Stimulated activated CD4-positive, alpha-beta T cell treated with anti-CD3 and anti-CD28 coated beads, Interleukin-2, amount 100 ng/mL, for 24 hours (primary cell): ENCODE measurements around the gene FOXI3.

Experiments
- DNase-seq, 2 donors: peaks; one replicate each; pipeline ENCODE4 v3.0.0-alpha.2; 2020

FOXI3 gene

GRCh38 chr2:88452565-88452905, at the start of gene FOXI3:
Gene FOXI3, minus strand, starts transcription at chr2:88452693. Its CDS starts 158 bp downstream, at chr2:88452535.
- DNase-seq, result peak in 1 of 2 donors; percentile 31

GRCh38 chr2:88500691-88501090, 48.2 kb upstream of the FOXI3 start:
- DNase-seq, result no peak

- no peak for DNase-seq
Measured at GRCh38 chr2:88499204-88499603, 46.7 kb upstream of the FOXI3 start.

- DNase-seq, result no peak
Measured at GRCh38 chr2:88493481-88493880, 41.0 kb upstream of the FOXI3 start.

- no peak for DNase-seq
Measured at GRCh38 chr2:88492002-88492401, 39.5 kb upstream of the FOXI3 start.

GRCh38 chr2:88489181-88489580, 36.7 kb upstream of the FOXI3 start:
- no peak for DNase-seq

- no peak for DNase-seq
Measured at GRCh38 chr2:88483200-88483599, 30.7 kb upstream of the FOXI3 start.

- no peak for DNase-seq
Measured at GRCh38 chr2:88481691-88482336, 29.3 kb upstream of the FOXI3 start.

- no peak for DNase-seq
Measured at GRCh38 chr2:88472811-88473210, 20.3 kb upstream of the FOXI3 start.

- DNase-seq, result no peak
Measured at GRCh38 chr2:88471083-88471942, 18.8 kb upstream of the FOXI3 start.

GRCh38 chr2:88469202-88470114, 17.0 kb upstream of the FOXI3 start:
- DNase-seq, result no peak

- DNase-seq, result no peak
Measured at GRCh38 chr2:88464153-88464552, 11.7 kb upstream of the FOXI3 start.

- no peak for DNase-seq
Measured at GRCh38 chr2:88458633-88459032, 6.1 kb upstream of the FOXI3 start.

GRCh38 chr2:88452980-88453582, 588 bp upstream of the FOXI3 start:
- peak in 1 of 2 donors; percentile 3 for DNase-seq

- DNase-seq, result peak; percentile 18 to 21
Measured at GRCh38 chr2:88451811-88452564, 505 bp downstream of the FOXI3 start.

GRCh38 chr2:88450925-88451810, 1.3 kb downstream of the FOXI3 start:
- no peak for DNase-seq

- no peak for DNase-seq
Measured at GRCh38 chr2:88450186-88450585, 2.3 kb downstream of the FOXI3 start.

GRCh38 chr2:88448248-88448647, 4.2 kb downstream of the FOXI3 start:
- no peak for DNase-seq

- no peak for DNase-seq
Measured at GRCh38 chr2:88443353-88443938, 9.0 kb downstream of the FOXI3 start.

- no peak for DNase-seq
Measured at GRCh38 chr2:88442473-88442872, 10.0 kb downstream of the FOXI3 start.

GRCh38 chr2:88442061-88442460, 10.4 kb downstream of the FOXI3 start:
- no peak for DNase-seq
